HEK293T (cell line): ENCODE data around the gene ZBTB21.

Source experiments
- CTBP1 ChIP-seq: fragments of 450-650 bp; IDR thresholded peaks from 2 replicates; pipeline ENCODE4 v1.6.1; 2016; ENCODE audit warnings: borderline replicate concordance
- FOXK2 ChIP-seq: fragments of 450-650 bp; IDR thresholded peaks from 2 replicates; pipeline ENCODE4 v1.6.1; 2016; ENCODE audit warnings: mild to moderate bottlenecking
- FOXM1 ChIP-seq: fragments of 450-650 bp; IDR thresholded peaks from 2 replicates; pipeline ENCODE4 v1.6.1; 2017; ENCODE audit warnings: mild to moderate bottlenecking, borderline replicate concordance
- L3MBTL2 ChIP-seq: fragments of 450-650 bp; conservative IDR thresholded peaks from 2 replicates; pipeline ENCODE4 v1.6.1; 2016; ENCODE audit warnings: mild to moderate bottlenecking
- PKNOX1 ChIP-seq: fragments of 450-650 bp; IDR thresholded peaks from 2 replicates; pipeline ENCODE4 v1.6.1; 2016
- SP1 ChIP-seq: fragments of 450-650 bp; IDR thresholded peaks from 2 replicates; pipeline ENCODE4 v1.6.1; 2017

- TF ChIP-seq L3MBTL2 (no peak), FOXK2 (no peak), SP1 (no peak), CTBP1 (no peak), PKNOX1 (no peak), FOXM1 (no peak)
These were observed 49.0 kb upstream of the ZBTB21 start for GRCh38 chr21:42059141-42059540.
